HG03558 (cell line): ENCODE results near the gene ABITRAM.

Experiments used
- ATAC-seq: cut with Tn5 transposase; IDR thresholded peaks from one replicate; pipeline ENCODE4 v1.9.1; 2021; ENCODE audit warnings: moderate number of reproducible peaks; ENCODE audit not compliant: unreplicated experiment; ENCODE audit errors: extremely low read depth

The ABITRAM gene

GRCh38 chr9:108980893-108981292 lies 46.7 kb downstream of the ABITRAM start:
- no peak for ATAC-seq

GRCh38 chr9:108983885-108984284 lies 49.7 kb downstream of the ABITRAM start:
- ATAC-seq, result no peak
